Prostate gland (tissue), 2 donors: ENCODE measurements around the gene BLM.

ENCODE experiments used
- CTCF ChIP-seq, 4 experiments: fragments of 200-600 bp in 2 of 4; fragments of 450-650 bp in 2 of 4; sonication (generic) in 2 of 4; IDR thresholded peaks; 1 replicate in 3 of 4; 2 replicates in 1 of 4; pipeline ENCODE4 v1.5.1; 2016 to 2019; ENCODE audit warnings: antibody characterized with exemption in 4 of 4, mild to moderate bottlenecking in 2 of 4, moderate library complexity in 2 of 4
- POLR2A ChIP-seq: fragments of 450-650 bp; IDR thresholded peaks from one replicate; pipeline ENCODE4 v1.6.1; 2016; ENCODE audit warnings: antibody characterized with exemption, mild to moderate bottlenecking
- POLR2AphosphoS5 ChIP-seq: sonication (generic); formaldehyde crosslinking; IDR thresholded peaks from one replicate; pipeline ENCODE4 v1.6.1; 2017; ENCODE audit warnings: antibody characterized with exemption

DNA sequence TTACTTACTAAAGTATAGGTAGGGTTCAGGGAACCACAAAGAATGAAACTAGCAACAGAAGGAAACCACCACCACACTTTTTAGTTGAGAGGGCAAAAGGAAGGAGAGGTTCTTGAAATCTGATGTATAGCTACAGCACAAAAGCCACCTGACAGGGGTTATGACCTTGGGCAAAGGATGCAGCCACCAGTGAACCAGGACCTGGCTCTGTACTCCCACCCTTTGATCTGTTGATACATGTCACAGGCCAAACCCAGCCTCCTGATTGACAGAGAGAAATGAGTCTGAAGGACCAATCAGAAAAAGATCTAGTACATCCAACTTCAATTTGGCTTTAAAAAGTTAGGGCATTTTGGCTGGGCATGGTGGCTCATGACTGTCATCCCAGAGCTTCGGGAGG is 20.0 kb upstream of the BLM start:
- TF ChIP-seq CTCF (IDR thresholded peaks at IDR 0.05) (no peak), POLR2A (no peak), POLR2AphosphoS5 (no peak)
